ENCODE measurements around the gene HOXA2.
A peak's percentile ranks its signal among the peaks of the same experiment; 100 is the strongest.

HOXA2 gene

DNA sequence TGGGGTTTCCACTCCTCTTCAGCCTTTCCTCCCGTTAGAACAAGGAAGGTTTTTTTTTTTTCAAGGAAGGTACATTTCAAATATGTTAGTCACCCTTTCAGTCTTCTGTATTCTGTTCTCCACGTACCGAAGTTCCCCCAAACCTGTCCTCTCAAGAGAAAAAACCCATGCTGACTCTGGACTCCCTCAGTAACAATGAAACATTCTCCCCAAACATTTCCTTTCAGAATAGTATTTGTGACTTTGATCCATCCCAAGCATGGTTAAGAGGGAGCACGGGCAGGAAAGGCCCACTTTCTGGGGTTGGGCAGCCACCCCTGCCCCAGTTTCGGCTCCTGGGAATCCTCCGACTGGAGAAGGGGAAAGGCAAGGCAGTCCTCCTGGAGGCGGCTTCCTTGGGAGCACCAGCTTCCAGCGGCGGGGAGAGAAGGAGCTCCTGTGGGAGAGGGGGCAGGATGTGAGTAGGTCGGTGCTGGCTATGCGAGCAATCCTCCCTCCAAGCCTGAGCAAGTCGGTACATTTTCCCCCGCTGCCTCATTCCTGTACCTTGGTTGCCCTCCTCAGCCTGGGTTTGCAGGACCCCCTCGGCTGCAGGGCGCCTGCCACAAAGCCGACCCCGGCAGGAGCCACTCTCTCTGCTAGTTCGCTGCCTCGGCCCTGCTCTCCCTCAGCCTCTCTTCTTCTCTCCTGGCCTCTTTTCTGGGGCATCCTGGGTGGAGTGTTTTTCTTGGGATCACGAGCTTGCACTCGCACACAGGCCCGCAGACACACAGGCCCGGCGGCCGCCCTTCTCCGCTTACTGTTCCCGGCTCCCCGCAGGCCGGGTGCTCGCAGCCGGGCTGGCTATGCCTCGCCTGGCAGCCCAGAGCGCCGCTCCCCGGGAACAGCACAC is 4.6 kb downstream of the HOXA2 start:
- DNase-seq, result no peak

DNA sequence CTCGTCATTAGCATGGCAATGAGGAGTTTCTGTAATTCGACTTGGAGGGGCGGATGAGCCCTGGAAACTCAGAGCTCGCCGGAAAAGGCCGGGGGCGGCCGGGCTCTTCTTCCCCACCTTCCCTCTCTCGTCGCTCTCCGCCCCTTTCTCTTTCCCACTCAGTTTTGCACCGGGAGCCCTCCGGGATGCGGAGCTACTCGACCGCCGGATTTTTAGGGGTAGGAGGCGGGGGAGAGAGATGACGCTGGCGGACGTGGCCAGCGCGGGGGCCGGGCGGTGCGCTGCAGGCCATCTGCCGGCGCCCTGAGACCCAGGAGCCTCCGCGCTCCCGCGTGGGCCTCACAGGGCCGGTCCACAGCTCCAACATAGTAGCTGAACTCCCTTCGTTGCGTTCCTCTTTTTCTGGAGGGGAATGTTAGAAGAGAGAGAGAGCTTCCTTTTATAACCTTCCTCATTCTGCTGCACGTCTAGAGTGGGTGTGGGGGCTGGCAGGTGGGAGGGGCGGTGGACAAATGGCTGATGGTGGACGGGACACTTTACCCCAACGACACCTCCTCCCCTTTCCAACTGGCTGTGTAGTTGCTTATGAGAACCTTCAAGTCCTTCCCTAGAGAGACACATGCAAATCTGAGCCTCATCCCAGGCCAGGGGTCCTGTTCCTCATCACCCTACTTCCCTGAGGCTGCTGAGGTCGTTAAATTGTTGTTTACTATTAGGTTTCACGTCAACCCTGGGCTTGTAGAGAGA is 5.5 kb downstream of the HOXA2 start:
- no peak for DNase-seq

DNA sequence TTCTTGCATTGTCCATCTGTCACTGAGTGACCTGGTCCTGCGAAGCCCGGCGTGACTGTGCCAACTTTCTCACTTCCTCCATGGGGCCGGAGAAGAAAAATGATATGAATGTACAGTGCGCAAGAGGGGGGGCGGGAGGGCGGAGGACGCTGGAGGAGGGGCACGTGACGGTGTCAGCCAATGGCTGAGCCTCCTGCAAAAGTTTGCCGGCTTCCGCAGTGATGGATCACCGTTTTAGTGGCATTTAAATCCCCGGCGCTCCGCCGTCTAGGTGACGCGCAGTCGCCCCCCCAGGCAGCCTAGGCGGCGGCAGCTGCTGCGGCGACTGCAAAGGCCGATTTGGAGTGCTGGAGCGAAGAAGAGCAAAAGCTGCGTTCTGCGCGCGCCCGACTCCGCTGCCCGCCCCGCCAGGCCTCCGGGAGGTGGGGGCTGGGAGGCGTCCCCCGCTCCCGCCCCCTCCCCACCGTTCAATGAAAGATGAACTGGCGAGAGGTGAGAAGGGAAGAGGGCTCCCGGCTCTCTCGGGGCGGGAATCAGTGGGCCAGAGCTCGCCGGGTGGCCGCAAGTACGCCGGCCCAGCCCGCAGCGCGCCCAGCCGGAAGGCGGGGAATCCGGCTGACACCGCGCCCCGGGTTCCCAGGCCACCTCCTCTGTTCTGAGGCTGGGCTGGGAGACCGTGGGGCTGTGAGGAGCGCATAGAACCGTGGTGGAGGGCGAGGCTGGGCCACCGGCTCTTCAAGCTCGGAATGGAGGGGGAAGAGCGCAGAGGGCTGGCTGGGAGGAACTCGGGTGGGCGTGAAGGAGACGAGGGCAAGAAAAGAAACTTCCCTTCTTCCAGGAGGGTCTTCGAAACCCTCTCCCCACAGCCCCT is 6.4 kb downstream of the HOXA2 start, which contains the start of gene HOXA1:
TSS of gene HOXA1 (minus strand) at position 104 of the 871 bp plus-strand sequence. CDS start at position 16, 88 bp downstream.
- DNase-seq, result peak; percentile 22 to 68

DNA sequence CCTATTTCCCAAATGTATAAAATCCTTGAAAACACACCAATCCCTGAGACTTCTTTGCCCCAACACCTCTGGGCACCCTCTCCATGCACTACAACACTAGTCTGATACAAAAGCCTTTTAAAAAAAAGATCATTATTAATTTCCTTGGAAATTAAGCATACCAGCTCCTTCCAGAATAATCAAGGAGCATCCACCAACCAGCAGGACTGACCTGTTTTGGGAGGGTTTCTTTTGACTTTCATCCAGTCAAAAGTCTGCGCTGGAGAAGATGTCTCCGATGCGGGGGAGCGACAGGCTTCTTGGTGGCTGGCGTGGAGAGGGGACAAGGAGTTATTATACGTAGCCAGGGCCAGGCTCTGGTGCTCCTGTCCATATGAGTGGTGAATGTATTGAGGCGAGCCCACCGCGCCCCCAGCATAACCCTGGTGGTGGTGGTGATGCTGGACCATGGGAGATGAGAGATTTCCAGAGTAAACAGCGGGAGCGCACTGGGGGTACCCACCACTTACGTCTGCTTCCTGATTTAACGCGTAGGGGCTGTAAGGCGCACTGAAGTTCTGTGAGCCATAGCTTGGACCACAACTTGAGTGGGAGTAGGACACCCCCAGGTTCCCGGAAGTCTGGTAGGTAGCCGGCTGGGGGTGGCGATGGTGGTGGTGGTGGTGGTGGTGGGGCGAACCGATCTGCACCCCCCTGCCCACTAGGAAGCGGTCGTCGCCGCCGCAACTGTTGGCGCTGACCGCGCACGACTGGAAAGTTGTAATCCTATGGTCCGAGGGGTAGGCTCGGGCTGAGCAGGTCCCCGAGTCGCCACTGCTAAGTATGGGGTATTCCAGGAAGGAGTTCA is 7.2 kb downstream of the HOXA2 start:
- no peak for DNase-seq

DNA sequence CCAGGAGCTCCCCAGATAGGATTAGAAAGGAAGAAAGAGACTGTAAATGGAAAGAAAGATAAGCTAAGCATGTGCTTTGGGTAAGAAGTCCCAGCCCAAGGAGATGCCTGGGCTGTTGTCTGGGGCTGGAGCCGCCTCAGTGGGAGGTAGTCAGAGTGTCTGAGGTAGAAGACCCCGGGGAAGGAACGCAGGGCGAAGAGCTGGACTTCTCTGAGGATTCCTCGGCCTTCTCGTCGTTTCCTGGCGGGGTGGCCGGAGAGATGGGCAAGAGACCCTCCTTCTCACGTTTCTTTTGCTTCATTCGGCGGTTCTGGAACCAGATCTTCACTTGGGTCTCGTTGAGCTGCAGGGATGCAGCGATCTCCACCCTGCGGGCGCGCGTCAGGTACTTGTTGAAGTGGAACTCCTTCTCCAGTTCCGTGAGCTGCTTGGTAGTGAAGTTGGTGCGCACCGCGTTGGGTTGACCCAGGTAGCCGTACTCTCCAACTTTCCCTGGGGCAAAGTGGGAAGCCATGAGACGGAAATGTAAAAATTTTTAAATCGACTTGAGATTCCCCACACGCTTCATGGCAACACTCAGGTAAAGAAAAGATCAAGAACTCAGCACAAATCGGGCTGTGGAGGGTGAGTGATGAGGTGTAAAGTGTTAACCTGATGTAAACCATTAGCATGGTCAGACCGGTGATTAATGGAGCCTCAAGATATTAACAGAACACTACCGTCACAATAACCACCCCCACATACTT is 8.0 kb downstream of the HOXA2 start:
- no peak for DNase-seq

DNA sequence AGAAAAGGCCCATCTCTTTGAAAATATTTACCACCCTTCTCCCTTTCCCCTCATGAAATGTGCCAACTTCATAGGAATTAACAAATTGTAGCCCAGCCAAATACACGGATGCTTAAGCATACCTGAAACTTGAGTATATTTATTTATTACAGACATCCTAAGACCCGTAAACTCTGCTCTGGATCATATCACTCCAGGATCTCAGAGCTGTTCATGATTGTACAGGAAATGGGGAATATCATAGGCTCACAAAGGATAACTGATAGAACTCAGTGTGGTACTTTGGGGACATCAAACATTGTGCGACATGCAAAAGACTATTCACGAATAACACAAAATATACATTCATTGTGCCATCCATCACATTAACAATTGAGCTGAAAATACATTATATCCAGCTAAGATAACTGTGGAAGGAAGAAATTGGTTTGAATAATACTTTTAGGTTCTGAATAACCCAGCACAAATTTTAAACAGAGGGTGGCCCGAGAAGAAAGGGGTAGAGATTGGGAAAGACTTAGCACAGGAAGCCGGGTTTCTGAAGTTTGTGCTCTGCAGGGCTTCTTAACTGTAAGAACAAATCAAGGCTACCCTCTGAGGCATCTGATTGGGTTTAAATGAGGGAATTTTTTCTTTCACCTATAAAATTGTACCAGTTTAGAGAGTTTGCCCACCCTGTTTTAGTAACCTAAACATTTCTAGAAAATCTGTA is 9.1 kb downstream of the HOXA2 start:
- DNase-seq, result no peak

DNA sequence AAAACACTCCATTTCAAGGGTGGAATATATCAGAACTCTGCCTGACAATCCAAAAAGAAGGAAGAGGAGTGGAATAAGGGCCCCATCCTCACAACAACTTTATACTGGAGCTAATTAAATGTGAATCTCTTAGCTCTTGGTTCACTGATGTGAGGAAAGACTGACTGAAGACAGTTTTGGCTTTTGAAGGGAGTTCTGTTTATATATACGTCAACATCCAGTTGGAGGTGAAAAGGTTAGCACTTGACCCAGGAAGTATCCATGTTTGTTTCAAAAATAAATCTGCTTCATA is 9.7 kb downstream of the HOXA2 start:
- DNase-seq, result no peak

DNA sequence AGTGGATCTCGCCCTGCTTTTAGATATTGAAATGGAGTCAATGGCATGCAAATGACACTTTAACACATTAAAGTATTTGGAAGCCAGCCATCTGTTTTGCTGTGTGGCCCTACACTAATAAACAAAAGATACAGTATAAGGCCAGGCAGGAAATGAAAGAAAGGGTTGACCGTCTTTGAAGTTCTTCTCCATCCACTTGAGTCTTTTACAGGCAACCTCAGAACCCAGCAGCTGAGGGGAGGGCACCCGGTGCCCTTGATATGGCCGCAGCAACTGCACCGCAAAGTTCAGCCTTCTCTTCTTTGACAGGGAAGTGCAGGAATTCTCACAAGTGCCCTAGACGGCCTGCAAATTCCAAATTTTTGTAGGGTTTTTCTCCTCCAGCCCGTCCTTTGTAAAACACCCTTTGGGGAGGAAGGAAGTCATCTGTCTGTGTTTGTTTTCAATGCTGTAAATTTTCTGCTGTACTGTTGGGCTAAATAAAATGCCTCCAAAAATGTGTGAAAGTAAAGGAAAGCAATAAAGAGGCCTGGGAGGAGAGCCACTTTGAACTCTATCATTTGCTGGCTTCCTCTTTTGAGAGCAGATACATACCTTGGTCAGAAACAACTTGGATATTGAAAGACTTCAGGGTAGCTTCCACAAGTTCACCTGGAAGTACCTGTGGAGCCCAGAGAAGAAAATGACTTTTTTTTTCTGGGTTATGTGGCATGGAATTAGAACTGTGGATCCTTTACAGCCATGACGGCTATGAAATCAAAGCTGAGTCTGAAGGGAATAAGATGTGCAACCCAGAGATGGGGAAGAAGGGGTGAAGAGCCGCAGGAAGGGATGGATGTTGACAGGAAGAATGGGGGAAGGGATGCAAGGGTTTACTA is 10.3 kb downstream of the HOXA2 start:
- DNase-seq, result no peak

DNA sequence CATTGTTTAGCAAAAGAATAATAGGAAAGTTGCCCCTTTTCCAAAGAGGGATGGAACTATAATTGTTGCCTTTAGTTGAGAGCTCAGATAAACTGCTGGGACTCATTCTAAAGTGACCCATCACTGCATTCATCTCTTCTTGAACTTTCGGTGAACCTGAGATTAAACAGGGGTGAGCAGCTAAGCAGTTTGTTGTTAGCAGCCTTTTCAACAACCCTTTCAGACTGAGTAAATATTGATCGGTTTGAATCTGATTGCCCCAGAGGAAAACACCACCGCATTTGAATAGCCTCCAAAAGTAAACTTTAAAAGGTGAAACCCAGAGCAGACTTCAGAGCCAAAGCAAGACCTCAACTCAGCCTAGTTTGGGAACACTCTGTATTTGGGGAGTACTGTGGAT is 11.4 kb downstream of the HOXA2 start:
- DNase-seq, result no peak

DNA sequence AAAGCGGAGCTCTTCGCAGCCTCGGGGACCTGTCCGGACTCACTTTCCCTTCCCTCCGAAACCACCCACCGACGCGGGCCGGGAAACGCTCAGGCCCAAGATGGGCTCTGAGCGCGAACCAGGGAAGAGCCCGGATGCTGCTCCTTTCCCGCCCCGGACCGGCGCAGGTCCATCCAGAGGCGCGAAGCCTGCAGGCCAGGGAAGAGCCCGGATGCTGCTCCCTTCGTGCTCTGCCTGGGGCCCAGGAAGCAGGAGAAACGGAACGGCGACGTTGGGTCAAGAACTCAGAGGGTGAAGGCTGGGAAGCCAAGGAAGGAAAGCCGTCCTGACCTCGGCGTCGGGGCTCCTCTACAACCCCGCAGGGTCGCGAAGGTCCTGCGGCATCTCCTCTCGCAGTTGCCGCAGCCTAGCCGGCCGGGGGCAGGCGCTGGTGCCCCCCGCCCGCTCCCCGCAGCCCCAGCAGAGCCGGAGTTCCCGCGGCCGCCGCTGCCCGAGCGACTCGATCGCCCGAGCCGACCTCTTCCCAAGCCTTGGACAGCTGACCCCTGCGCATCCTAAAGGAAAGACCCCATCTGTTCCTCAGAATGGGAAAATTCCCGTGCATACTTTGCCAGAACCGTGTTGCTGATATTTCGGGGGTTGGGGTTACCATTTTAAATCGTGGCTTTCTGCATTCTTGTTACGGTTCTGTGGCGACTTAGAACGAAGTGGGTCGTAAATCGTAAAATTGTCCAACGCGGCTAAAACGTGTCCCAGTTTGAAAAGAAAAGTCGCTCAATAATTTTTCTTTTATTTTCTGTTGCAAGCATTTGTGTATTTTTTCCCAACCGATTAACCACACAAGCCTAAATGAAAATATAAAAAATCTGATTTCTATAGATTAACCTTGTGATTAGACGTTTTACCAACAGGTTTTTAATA is 14.2 kb downstream of the HOXA2 start:
- DNase-seq, result no peak

DNA sequence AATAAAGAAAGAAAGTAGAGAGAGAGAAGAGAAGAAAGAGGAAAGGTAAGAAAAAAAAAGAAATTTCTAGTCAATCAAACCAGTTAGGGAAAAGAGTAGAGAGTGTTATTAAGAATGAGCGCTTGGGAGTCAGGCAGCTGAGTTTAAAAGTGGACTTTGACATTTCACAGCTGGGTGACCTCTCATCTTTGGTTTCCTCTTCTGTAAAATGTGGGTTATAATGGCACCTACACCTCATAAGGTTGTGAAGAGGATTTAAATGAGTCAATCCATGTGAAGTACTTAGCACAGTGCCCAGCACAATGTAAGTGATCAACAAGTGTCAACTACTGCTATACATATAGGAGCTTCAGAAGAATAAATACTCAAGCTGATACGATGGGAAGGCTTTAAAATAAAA is 18.8 kb downstream of the HOXA2 start:
- no peak for DNase-seq

DNA sequence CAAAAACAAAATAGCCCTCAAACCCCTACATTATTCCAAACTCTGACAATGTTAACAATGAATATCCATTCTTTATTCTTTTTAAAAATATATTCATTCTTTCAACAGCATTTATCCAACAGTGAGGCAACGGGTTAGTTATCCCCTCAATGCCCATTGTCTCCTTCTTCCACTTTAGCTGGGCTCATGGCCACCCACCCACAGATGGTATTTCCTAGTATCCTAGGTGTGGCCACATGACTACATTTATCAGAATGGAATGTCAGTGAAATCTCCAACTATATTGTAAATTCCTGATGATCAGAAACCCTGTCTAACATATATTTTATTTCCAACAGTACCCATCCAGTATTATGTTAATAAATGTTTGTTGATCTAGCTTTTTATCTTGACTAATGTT is 20.3 kb downstream of the HOXA2 start:
- no peak for DNase-seq

DNA sequence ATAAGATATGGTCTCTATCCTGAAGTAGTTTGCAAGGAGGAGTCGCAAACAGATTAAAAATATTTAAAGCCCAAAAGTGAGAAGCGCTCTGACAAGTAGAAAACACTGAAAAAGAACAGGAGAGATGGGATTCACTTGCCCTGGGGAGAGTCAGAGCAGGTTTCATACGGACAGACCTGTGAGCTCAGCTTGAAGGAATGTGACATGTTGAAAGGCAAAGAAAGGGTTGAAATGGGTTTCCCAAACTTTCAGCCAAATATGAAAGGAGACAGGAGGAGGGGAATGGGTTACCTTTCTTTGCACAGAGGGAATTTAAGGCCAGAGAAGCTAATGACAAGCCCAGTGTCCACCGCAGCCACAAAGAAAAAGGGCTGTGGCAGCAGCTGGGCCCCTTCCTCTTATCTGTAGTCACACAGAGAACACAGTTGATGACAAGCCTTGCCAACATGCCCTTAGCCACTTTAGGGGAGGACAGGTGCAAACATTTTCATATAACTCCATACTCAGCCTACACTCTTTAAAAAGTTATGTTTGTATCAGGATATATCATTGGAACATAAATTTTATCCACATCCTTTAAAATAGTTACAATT is 21.5 kb downstream of the HOXA2 start:
- DNase-seq, result no peak

DNA sequence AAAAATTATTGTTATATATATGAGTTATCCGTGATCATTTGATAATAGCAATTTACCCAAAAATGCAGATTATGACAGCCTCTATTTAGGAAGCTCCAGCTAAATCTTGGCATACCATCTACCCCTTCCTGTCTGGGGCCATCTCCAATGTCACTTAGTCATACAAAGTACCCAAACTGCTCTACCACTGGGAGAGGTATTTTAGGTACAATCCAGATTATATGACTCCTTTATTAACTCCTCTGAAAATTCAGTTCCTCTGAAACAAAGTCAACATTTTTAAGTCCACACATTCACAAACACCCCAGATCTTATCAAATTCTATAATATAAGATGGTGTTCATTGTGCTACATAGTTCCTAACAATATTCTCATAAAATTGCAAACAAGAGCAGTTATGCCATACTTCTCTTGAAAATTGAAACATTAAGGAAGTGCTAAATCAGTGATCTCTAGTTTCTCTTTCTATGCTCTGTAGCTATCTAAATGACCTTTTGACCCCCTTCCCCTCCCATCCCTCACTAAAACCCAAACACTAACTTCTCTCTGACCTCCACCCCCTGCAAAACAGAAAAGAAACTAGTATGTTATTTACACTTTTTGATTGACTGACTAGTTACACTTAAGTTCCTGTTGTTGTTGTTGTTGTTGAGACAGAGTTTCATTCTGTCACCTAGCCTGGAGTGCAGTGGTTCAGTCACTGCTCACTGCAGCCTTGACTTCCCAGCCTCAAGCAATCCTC is 23.1 kb downstream of the HOXA2 start:
- DNase-seq, result no peak

DNA sequence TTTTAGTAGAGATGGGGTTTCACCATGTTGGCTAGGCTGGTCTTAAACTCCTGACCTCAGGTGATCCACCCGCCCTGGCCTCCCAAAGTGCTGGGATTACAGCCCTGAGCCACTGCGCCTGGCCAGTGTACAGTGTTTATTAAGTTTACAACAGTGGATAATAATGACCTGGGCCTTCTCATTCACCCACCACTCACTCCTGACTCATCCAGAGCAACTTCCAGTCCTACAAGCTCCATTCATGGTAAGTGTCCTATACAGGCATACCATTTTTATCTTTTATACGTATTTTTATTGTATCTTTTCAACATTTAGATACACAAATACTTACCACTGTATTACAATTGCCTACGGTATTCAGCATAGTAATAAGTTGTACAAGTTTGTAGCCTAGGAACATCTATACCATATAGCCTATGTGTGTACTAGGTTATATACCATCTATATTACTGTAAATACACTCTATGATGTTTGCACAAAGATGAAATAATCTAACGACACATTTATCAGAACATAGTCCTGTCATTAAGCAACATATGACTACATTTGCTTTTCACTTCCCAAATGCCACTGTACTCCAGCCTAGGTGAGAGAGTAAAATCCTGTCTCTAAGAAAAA is 23.8 kb downstream of the HOXA2 start:
- DNase-seq, result no peak

DNA sequence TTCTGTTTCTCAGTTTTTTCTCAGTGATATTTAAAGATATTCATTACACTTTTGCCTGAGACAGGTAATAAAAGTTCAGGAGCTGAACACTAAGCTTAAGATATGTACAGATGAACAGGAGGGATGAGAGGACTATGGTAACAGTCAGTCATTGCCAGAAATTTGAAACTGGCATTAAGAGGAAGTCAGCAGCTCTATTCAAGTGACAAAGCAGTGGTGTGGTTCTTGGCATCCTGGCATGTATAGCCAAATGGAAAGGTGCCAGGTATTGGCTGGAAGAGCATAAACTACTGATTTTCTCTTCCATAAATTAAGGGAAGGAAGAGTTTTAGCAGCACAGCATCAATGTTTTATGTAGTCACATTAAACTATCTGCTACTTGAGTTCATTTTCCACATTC is 29.4 kb downstream of the HOXA2 start:
- DNase-seq, result no peak
